SH-SY5Y (cell line): ENCODE data around the gene TMEM115.

ENCODE experiments used
- GATA2 ChIP-seq: IDR thresholded peaks from 2 replicates; pipeline ENCODE4 v1.6.1; 2011; ENCODE audit warnings: mild to moderate bottlenecking, low read depth, low read length
- GATA3 ChIP-seq: IDR thresholded peaks from 2 replicates; pipeline ENCODE4 v1.6.1; 2011; ENCODE audit warnings: low read depth, mild to moderate bottlenecking, low read length, moderate library complexity

- TF ChIP-seq GATA3 (no peak), GATA2 (no peak)
These were observed 40.7 kb downstream of the TMEM115 start for GRCh38 chr3:50318615-50319014.
